ENCODE measurements around the gene DHX35.

DHX35 gene

DNA sequence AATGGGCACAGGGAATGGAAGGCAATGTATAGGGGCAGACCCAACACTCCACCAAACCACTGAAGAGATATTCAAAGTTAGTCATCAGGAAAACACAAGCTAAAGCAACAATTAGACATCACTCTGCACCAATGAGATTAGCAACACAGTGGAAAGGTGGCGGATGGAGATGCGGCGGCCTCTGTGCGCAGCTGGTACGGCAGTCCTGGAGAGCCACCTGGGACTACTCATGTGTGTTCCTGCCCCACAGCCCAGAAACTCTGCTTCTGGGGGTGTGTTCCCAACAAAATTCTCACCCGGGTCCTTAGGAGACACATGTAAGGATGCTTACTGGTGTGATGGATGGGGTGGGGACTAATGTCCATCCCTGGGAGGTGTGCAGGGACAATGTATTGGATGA is 82.4 kb downstream of the DHX35 start:
- no peak overlapping the region for H3K4me3 ChIP-seq (ENCODE audit: low read depth, low read length)
- TF ChIP-seq, protein P1, sequence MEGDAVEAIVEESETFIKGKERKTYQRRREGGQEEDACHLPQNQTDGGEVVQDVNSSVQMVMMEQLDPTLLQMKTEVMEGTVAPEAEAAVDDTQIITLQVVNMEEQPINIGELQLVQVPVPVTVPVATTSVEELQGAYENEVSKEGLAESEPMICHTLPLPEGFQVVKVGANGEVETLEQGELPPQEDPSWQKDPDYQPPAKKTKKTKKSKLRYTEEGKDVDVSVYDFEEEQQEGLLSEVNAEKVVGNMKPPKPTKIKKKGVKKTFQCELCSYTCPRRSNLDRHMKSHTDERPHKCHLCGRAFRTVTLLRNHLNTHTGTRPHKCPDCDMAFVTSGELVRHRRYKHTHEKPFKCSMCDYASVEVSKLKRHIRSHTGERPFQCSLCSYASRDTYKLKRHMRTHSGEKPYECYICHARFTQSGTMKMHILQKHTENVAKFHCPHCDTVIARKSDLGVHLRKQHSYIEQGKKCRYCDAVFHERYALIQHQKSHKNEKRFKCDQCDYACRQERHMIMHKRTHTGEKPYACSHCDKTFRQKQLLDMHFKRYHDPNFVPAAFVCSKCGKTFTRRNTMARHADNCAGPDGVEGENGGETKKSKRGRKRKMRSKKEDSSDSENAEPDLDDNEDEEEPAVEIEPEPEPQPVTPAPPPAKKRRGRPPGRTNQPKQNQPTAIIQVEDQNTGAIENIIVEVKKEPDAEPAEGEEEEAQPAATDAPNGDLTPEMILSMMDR (IDR thresholded peaks at IDR 0.05; ENCODE audit: borderline replicate concordance, insufficient read depth, low read depth, low read length): no peak

DNA sequence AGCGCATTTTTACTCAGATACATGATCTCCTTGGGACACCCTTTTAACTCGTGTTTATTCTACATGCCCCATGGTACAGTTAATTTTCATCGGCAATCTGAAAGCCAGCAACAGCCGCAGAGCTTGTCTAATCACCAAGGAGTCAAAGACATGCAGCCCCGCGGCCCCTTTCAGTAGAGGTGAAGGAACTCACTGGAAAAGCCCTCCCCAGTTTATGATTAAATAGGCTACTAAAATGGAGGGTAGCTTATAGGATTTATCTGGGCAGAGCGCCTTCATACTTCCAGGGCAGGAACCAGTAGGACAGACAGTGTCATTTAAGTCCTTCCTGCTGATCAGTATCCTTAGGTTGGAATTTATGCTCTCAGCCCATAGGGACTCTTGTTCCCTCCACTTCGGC is 83.5 kb downstream of the DHX35 start:
- TF ChIP-seq, protein P1 (IDR thresholded peaks at IDR 0.05; ENCODE audit: borderline replicate concordance, insufficient read depth, low read depth, low read length): no peak
- no peak overlapping the region for H3K4me3 ChIP-seq (ENCODE audit: low read depth, low read length)

DNA sequence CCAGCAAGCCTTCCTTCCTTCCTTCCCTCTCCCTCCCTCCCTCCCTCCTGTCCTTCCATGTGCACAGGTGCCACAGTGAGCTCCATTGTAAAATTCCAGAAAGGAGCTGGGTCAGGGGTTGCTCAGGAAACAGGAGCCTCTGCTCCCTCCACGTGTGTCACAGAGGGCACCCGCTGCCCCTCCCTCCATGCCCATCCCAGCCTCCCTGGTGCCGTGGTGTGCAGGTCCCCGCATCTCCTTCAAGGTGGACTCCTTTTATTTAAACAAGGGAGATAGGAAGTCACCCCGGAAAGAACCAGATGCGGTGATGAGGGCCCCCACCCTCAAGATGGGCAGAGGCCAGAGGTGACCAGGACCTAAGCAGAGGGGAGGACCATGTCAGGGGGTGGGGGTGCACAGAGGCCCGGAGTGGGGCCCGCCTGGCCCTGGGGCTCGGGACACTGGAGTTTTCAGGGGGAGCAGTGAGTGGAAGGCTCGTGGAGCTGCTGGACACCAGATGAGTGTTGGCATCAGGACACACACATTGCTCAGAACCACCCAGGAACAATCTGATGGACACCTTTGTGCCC is 85.4 kb downstream of the DHX35 start:
- TF ChIP-seq, protein P1 (IDR thresholded peaks at IDR 0.05; ENCODE audit: borderline replicate concordance, insufficient read depth, low read depth, low read length): no peak
- no peak overlapping the region for H3K4me3 ChIP-seq (ENCODE audit: low read depth, low read length)

DNA sequence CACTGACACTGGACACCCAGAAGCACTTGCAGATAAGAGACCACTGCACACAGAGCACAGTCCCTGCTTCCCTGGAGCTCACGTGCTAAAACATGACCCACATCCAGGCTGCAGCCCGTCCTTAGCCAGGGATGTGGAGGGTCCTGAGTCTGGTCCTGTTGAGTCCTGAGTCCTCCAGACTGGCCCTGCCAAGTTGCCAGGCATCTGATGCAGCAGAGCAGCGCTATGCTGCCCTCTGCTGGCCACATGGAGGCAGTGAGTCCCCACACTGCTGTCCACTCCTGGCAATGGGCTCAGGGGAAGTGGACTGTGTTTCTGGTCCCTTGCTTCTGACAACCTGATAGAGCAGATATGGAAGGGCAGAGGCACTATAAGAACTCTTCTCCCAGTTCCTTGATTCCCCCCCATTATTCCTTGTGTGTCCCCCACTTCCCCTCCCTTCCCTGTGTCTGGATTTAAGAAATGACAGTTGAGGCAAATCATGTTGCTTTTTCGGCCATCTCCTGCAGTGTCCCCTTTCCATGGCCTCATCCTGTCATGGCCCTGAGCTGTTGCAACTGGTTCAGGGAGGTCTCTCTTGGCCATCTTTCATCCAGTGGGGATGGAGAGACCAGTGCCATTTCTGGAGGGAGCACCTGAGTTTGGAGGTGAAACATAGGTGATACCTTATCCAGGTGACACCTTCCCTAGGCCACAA is 86.0 kb downstream of the DHX35 start:
- TF ChIP-seq, protein P1 (IDR thresholded peaks at IDR 0.05; ENCODE audit: borderline replicate concordance, insufficient read depth, low read depth, low read length): peak; percentile 99
- H3K4me3 ChIP-seq (ENCODE audit: low read depth, low read length): no peak overlapping the region

DNA sequence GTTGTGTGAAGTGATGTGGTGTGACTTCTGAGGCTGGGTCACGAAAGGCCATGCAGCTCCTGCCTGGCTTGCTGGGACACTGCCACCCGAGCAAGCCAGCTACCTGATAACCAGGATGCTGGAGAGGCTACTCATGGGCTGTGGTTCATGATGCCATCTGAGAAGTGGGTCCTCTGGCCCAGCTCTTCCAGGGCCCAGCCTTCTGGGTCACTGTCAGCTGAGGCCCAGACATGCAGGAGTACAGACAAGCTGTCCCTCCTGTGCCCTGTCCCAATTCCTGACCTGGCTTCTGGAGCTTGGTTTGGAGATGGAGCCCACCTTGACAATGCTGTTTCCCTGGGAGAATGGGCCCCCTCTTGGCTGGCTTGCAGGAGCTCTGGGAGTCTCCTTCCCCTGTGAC is 87.0 kb downstream of the DHX35 start:
- no peak overlapping the region for H3K4me3 ChIP-seq (ENCODE audit: low read depth, low read length)
- TF ChIP-seq, protein P1 (IDR thresholded peaks at IDR 0.05; ENCODE audit: borderline replicate concordance, insufficient read depth, low read depth, low read length): no peak

DNA sequence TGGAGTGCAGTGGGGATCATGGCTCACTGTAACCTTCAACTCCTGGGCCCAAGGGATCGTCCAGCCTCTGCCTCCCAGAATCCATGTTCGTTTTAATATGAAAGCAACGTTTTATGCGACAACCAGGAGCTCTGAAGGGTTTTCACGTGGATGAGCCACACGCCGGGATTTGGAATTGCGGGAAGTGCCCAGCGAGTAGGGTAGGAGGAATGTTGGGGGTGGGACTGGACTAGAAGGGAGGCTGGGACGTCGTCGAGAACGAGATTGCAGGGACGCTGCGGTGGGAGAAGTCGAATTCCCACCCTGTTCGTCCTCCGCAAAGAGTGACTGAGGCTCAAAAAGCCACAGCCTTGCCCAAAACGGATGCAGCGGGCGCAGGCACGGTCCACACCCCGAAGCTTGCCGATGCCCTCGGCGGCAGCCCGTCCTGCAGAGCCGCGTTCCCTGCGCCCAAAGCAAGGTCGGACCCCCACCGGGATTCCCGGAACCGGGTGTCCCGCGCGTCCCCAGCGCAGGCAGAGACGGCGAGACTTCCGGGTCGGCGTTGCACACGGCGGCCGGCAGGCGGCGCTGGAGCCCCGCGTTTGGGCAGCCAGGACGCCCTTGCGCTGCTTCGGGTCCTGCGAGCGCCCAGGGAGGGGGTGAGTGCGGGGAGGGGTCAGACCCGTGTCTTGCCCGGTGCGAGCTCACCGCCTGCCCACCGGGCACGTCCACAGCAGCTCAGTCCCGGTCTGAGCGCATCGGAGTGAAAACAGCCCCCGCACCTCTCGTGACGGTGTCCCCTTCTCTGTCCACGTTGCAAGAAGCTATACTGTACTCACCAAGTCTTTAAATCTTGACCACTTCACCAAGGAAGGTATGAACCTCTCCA is 87.8 kb downstream of the DHX35 start:
- H3K4me3 ChIP-seq (ENCODE audit: low read depth, low read length): peak overlapping the region; percentile 65
- TF ChIP-seq, protein P1 (IDR thresholded peaks at IDR 0.05; ENCODE audit: borderline replicate concordance, insufficient read depth, low read depth, low read length): peak; percentile 100
